SK-N-SH treated with all-trans-retinoic acid at 6 μM for 48 hours (cell line): ENCODE data around the gene HAPLN2.
"Not testable (repeated sequence)": the region's sequence is repeated elsewhere in the genome, so short reads cannot be mapped to it uniquely, and the experiment has no call there.

Experiments
- BACH2 ChIP-seq: fragments of 250-450 bp; sonication (Bioruptor Pico); IDR thresholded peaks from 2 replicates; pipeline ENCODE4 v1.9.0; 2021; ENCODE audit warnings: mild to moderate bottlenecking, borderline replicate concordance
- CREB5 ChIP-seq: fragments of 250-450 bp; sonication (Bioruptor Pico); IDR thresholded peaks from 2 replicates; pipeline ENCODE4 v1.5.1; 2020; ENCODE audit warnings: low read depth, mild to moderate bottlenecking, moderate library complexity
- CSDC2 ChIP-seq: fragments of 250-450 bp; sonication (Bioruptor Pico); IDR thresholded peaks from 2 replicates; pipeline ENCODE4 v1.5.0; 2020; ENCODE audit warnings: mild to moderate bottlenecking, moderate library complexity
- ISL1 ChIP-seq: fragments of 250-450 bp; sonication (Bioruptor Pico); IDR thresholded peaks from 2 replicates; pipeline ENCODE4 v2.1.2; 2022; ENCODE audit warnings: mild to moderate bottlenecking, moderate library complexity
- TSHZ2 ChIP-seq: fragments of 250-450 bp; sonication (Bioruptor Pico); IDR thresholded peaks from 2 replicates; pipeline ENCODE4 v1.5.0; 2020; ENCODE audit warnings: mild to moderate bottlenecking, moderate library complexity
- ZFP3 ChIP-seq: fragments of 250-450 bp; sonication (Bioruptor Pico); IDR thresholded peaks from 2 replicates; pipeline ENCODE4 v1.5.0; 2020; ENCODE audit warnings: mild to moderate bottlenecking, moderate library complexity
- ZFP30 ChIP-seq: fragments of 450-650 bp; formaldehyde crosslinking; IDR thresholded peaks from 2 replicates; pipeline ENCODE4 v1.5.0; 2022; ENCODE audit warnings: mild to moderate bottlenecking, moderate library complexity
- ZNF565 ChIP-seq: fragments of 450-650 bp; formaldehyde crosslinking; conservative IDR thresholded peaks from 2 replicates; pipeline ENCODE4 v1.5.0; 2020; ENCODE audit warnings: low read depth, mild to moderate bottlenecking, moderate library complexity

GRCh38 chr1:156610072-156610471 is 9.1 kb upstream of the HAPLN2 start:
- not testable (repeated sequence) for TF ChIP-seq ZFP3, TSHZ2, CREB5, ISL1, CSDC2, ZFP30, ZNF565, BACH2 (CRISPR knock-in tag)
